Measurements from ENCODE around the gene ZBTB40. TPM values are rescaled to one million over a fixed set of nuclear protein-coding genes. Genes with fewer than 3 reads are reported as not detected.
A peak's percentile ranks its signal among the peaks of the same experiment; 100 is the strongest.

The ZBTB40 gene
- total RNA-seq, 1 experiment from 2014 or later, result 11.5 TPM

DNA sequence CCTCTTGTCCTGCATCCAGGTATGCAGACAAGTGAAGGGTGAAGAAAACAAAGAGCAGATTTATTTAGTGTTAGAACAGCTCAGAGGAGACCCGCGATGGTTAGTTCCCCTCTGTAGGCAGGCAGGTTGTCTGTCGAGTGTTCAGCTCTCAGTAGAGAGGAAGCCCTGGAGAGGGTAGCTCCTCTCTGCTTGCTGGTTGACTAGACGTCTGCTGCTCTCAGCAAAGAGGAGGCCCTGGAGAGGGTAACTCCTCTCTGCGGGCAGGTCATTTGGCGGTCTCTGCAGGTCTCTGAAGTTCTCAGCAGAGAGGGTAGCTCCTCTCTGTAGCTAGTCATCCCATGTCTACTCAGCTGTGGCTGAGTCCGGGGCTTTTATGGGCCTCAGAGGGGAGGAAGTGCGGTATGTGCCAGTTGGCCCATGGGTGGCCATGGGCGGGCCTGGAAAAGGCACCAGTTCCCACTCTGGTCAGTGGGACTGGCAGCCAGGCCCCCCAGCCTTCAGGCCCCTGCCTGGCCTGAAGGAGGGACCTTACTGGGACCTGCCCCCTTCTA is 13.4 kb downstream of the ZBTB40 start:
- Mint-ChIP-seq H3K4me3 (no peak overlapping the region), H3K36me3 (no peaks in the 10 kb centered on the region), H3K27ac (no peak overlapping the region), H3K27me3 (ENCODE audit: low read depth) (no peaks in the 10 kb centered on the region), H3K4me1 (peaks cover 18% of the 10 kb centered on the region), H3K9me3 (no peaks in the 10 kb centered on the region)
- DNase-seq (ENCODE audit: low spot score), result no peak
- ChIA-PET CTCF (interaction anchor here (1.0 kb wide), 1 partner anchor 115 kb away, joined by 3 read pairs; no protein-coding TSS in a partner anchor), POLR2A (interaction anchor here (0.6 to 0.7 kb wide), 2 partner anchors 13 to 25 kb away, joined by 3 to 5 read pairs; no protein-coding TSS in a partner anchor)
- TF ChIP-seq, protein P1, sequence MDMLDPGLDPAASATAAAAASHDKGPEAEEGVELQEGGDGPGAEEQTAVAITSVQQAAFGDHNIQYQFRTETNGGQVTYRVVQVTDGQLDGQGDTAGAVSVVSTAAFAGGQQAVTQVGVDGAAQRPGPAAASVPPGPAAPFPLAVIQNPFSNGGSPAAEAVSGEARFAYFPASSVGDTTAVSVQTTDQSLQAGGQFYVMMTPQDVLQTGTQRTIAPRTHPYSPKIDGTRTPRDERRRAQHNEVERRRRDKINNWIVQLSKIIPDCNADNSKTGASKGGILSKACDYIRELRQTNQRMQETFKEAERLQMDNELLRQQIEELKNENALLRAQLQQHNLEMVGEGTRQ (CRISPR knock-in tag; IDR thresholded peaks at IDR 0.05), result no peak
- TF ChIP-seq ZNF317 (CRISPR knock-in tag; IDR thresholded peaks at IDR 0.05; ENCODE audit: borderline replicate concordance, low read depth) (no peak), EMX1 (CRISPR knock-in tag; IDR thresholded peaks at IDR 0.05) (no peak), TCF7 (CRISPR knock-in tag; IDR thresholded peaks at IDR 0.05; ENCODE audit: low read depth) (no peak), SMAD3 (CRISPR knock-in tag; IDR thresholded peaks at IDR 0.05; ENCODE audit: borderline replicate concordance) (no peak), ZNF263 (CRISPR knock-in tag; IDR thresholded peaks at IDR 0.05; ENCODE audit: low read depth) (no peak), ELF4 (CRISPR knock-in tag; IDR thresholded peaks at IDR 0.05; ENCODE audit: low read depth) (no peak), OVOL2 (CRISPR knock-in tag; IDR thresholded peaks at IDR 0.05; ENCODE audit: borderline replicate concordance) (no peak), FOXJ3 (CRISPR knock-in tag; IDR thresholded peaks at IDR 0.05; ENCODE audit: borderline replicate concordance) (no peak), SMAD4 (CRISPR knock-in tag; IDR thresholded peaks at IDR 0.05) (no peak), FOXP1 (CRISPR knock-in tag; IDR thresholded peaks at IDR 0.05; ENCODE audit: borderline replicate concordance) (no peak), ESRRA (CRISPR knock-in tag; IDR thresholded peaks at IDR 0.05; ENCODE audit: borderline replicate concordance) (no peak), ZBTB21 (CRISPR knock-in tag; IDR thresholded peaks at IDR 0.05; ENCODE audit: borderline replicate concordance) (no peak)
- TF ChIP-seq, protein P2, sequence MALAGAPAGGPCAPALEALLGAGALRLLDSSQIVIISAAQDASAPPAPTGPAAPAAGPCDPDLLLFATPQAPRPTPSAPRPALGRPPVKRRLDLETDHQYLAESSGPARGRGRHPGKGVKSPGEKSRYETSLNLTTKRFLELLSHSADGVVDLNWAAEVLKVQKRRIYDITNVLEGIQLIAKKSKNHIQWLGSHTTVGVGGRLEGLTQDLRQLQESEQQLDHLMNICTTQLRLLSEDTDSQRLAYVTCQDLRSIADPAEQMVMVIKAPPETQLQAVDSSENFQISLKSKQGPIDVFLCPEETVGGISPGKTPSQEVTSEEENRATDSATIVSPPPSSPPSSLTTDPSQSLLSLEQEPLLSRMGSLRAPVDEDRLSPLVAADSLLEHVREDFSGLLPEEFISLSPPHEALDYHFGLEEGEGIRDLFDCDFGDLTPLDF (CRISPR knock-in tag; IDR thresholded peaks at IDR 0.05), result no peak
- TF ChIP-seq, protein P3, sequence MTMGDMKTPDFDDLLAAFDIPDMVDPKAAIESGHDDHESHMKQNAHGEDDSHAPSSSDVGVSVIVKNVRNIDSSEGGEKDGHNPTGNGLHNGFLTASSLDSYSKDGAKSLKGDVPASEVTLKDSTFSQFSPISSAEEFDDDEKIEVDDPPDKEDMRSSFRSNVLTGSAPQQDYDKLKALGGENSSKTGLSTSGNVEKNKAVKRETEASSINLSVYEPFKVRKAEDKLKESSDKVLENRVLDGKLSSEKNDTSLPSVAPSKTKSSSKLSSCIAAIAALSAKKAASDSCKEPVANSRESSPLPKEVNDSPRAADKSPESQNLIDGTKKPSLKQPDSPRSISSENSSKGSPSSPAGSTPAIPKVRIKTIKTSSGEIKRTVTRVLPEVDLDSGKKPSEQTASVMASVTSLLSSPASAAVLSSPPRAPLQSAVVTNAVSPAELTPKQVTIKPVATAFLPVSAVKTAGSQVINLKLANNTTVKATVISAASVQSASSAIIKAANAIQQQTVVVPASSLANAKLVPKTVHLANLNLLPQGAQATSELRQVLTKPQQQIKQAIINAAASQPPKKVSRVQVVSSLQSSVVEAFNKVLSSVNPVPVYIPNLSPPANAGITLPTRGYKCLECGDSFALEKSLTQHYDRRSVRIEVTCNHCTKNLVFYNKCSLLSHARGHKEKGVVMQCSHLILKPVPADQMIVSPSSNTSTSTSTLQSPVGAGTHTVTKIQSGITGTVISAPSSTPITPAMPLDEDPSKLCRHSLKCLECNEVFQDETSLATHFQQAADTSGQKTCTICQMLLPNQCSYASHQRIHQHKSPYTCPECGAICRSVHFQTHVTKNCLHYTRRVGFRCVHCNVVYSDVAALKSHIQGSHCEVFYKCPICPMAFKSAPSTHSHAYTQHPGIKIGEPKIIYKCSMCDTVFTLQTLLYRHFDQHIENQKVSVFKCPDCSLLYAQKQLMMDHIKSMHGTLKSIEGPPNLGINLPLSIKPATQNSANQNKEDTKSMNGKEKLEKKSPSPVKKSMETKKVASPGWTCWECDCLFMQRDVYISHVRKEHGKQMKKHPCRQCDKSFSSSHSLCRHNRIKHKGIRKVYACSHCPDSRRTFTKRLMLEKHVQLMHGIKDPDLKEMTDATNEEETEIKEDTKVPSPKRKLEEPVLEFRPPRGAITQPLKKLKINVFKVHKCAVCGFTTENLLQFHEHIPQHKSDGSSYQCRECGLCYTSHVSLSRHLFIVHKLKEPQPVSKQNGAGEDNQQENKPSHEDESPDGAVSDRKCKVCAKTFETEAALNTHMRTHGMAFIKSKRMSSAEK (CRISPR knock-in tag; IDR thresholded peaks at IDR 0.05; ENCODE audit: borderline replicate concordance), result no peak
- TF ChIP-seq, protein P4, sequence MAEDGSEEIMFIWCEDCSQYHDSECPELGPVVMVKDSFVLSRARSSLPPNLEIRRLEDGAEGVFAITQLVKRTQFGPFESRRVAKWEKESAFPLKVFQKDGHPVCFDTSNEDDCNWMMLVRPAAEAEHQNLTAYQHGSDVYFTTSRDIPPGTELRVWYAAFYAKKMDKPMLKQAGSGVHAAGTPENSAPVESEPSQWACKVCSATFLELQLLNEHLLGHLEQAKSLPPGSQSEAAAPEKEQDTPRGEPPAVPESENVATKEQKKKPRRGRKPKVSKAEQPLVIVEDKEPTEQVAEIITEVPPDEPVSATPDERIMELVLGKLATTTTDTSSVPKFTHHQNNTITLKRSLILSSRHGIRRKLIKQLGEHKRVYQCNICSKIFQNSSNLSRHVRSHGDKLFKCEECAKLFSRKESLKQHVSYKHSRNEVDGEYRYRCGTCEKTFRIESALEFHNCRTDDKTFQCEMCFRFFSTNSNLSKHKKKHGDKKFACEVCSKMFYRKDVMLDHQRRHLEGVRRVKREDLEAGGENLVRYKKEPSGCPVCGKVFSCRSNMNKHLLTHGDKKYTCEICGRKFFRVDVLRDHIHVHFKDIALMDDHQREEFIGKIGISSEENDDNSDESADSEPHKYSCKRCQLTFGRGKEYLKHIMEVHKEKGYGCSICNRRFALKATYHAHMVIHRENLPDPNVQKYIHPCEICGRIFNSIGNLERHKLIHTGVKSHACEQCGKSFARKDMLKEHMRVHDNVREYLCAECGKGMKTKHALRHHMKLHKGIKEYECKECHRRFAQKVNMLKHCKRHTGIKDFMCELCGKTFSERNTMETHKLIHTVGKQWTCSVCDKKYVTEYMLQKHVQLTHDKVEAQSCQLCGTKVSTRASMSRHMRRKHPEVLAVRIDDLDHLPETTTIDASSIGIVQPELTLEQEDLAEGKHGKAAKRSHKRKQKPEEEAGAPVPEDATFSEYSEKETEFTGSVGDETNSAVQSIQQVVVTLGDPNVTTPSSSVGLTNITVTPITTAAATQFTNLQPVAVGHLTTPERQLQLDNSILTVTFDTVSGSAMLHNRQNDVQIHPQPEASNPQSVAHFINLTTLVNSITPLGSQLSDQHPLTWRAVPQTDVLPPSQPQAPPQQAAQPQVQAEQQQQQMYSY (CRISPR knock-in tag; IDR thresholded peaks at IDR 0.05), result no peak
- TF ChIP-seq, protein P5, sequence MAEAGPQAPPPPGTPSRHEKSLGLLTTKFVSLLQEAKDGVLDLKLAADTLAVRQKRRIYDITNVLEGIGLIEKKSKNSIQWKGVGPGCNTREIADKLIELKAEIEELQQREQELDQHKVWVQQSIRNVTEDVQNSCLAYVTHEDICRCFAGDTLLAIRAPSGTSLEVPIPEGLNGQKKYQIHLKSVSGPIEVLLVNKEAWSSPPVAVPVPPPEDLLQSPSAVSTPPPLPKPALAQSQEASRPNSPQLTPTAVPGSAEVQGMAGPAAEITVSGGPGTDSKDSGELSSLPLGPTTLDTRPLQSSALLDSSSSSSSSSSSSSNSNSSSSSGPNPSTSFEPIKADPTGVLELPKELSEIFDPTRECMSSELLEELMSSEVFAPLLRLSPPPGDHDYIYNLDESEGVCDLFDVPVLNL (CRISPR knock-in tag; IDR thresholded peaks at IDR 0.05; ENCODE audit: borderline replicate concordance, low read depth), result no peak
- peak; percentile 64; the same call in 1 of the 2 replicates for ATAC-seq
